GM21528 (cell line): Measurements from ENCODE around the gene CIAO2A.
"Not testable (repeated sequence)": the region's sequence is repeated elsewhere in the genome, so short reads cannot be mapped to it uniquely, and the experiment has no call there.

ENCODE experiments used
- ATAC-seq: cut with Tn5 transposase; IDR thresholded peaks from one replicate; pipeline ENCODE4 v1.9.1; 2021; ENCODE audit warnings: mild to moderate bottlenecking, moderate library complexity; ENCODE audit not compliant: unreplicated experiment, low FRiP score

CIAO2A gene

GRCh38 chr15:64112073-64112772, 18.6 kb upstream of the CIAO2A start:
- ATAC-seq = no peak

- no peak for ATAC-seq
These were observed 18.0 kb upstream of the CIAO2A start for GRCh38 chr15:64111679-64112050.

- no peak for ATAC-seq
These were observed 17.5 kb upstream of the CIAO2A start for GRCh38 chr15:64110950-64111678.

GRCh38 chr15:64110108-64110701, 16.6 kb upstream of the CIAO2A start:
- ATAC-seq = not testable (repeated sequence)

- ATAC-seq = no peak
These were observed 13.7 kb upstream of the CIAO2A start for GRCh38 chr15:64107337-64107736.

GRCh38 chr15:64105113-64105704, 11.6 kb upstream of the CIAO2A start:
- no peak for ATAC-seq

- no peak for ATAC-seq
These were observed 8.9 kb upstream of the CIAO2A start for GRCh38 chr15:64102497-64102896.

GRCh38 chr15:64100958-64101357, 7.3 kb upstream of the CIAO2A start:
- ATAC-seq = no peak

GRCh38 chr15:64099379-64099778, 5.7 kb upstream of the CIAO2A start:
- ATAC-seq = no peak

GRCh38 chr15:64096668-64097384, 3.2 kb upstream of the CIAO2A start:
- no peak for ATAC-seq

- ATAC-seq = peak; percentile 45
These were observed 2.4 kb upstream of the CIAO2A start, which contains the start of gene SNX1 for GRCh38 chr15:64095795-64096667. Gene SNX1 (plus strand): TSS chr15:64095982. CDS start chr15:64096014, 32 bp downstream.

GRCh38 chr15:64095431-64095794, 1.8 kb upstream of the CIAO2A start:
- no peak for ATAC-seq

- ATAC-seq = peak; percentile 27
These were observed 593 bp downstream of the CIAO2A start for GRCh38 chr15:64092864-64093626.

- ATAC-seq = no peak
These were observed 1.4 kb downstream of the CIAO2A start for GRCh38 chr15:64092075-64092820.

GRCh38 chr15:64090527-64090926, 3.1 kb downstream of the CIAO2A start:
- ATAC-seq = no peak

- ATAC-seq = no peak
These were observed 3.9 kb downstream of the CIAO2A start for GRCh38 chr15:64089543-64090280.

- ATAC-seq = no peak
These were observed 10.9 kb downstream of the CIAO2A start for GRCh38 chr15:64082757-64083156.

GRCh38 chr15:64073496-64073895, 20.1 kb downstream of the CIAO2A start:
- not testable (repeated sequence) for ATAC-seq
